K562 (cell line): Measurements from ENCODE around the gene DYDC1. TPM values are rescaled to one million over a fixed set of nuclear protein-coding genes. Genes with fewer than 3 reads are reported as not detected.

Experiments used
- ATAC-seq: fragments of 200-7000 bp; cut with Tn5 transposase; 3 replicates; pipeline ENCODE4 v1.9.1; 2020; ENCODE audit warnings: moderate library complexity
- BruUV-seq: library from RNA; stranded (reverse); fragments of 400-500 nt; replicated peaks from 2 replicates; lab custom pipeline; 2021; lab: Mats Ljungman, UMichigan
- CTCF ChIA-PET: fragments of 300-600 bp; formaldehyde crosslinking; extraction: SDS; loops from one replicate; lab custom pipeline; 2021; ENCODE audit warnings: low intra/inter-chr PET ratio; lab: Yijun Ruan, JAX
- POLR2A ChIA-PET: fragments of 300-600, 350-650 bp; sonication (Branson Sonifier 250); formaldehyde crosslinking; extraction: SDS; loops from one replicate; lab custom pipeline; 2021; ENCODE audit warnings: antibody characterized with exemption, inconsistent platforms; lab: Yijun Ruan, JAX
- DNase-seq, 4 experiments: peaks; one replicate each; pipeline versions ENCODE4 v3.0.0 to v3.0.0-alpha.2; 2011 to 2018; ENCODE audit warnings: low spot score in 3 of 4, mixed read lengths in 3 of 4; ENCODE audit errors: extremely low read depth in 1 of 4
- FAIRE-seq: peaks from 2 replicates; lab custom pipeline; 2011; peaks lifted over from hg19 to GRCh38; lab: Jason Lieb, UNC
- H2AFZ ChIP-seq: 2 replicates; pipeline ENCODE4 v1.6.0; 2011; ENCODE audit warnings: low read depth, low read length, control low read depth, inconsistent platforms
- H3K27ac ChIP-seq: fragments of 200-600 bp; 3 replicates; pipeline ENCODE4 v1.8.0; 2011; ENCODE audit warnings: low read depth, mild to moderate bottlenecking, control low read depth, inconsistent platforms, low read length, moderate library complexity, mixed read lengths; ENCODE audit errors: extremely low read depth
- H3K27me3 ChIP-seq, 2 experiments: fragments of 300-600 bp in 1 of 2; 2 replicates in 1 of 2; 3 replicates in 1 of 2; pipeline versions ENCODE4 v1.6.0 to v1.8.0; 2011; ENCODE audit warnings: inconsistent platforms in 2 of 2, low read length in 2 of 2, mild to moderate bottlenecking in 1 of 2, mixed read lengths in 1 of 2, moderate library complexity in 1 of 2; ENCODE audit not compliant: control insufficient read depth in 2 of 2, insufficient read depth in 2 of 2
- H3K36me3 ChIP-seq: fragments of 300-600 bp; 3 replicates; pipeline ENCODE4 v1.8.0; 2011; ENCODE audit warnings: mild to moderate bottlenecking, low read length, inconsistent platforms; ENCODE audit not compliant: control insufficient read depth, insufficient read depth
- H3K4me1 ChIP-seq, 2 experiments: fragments of 200-600 bp in 1 of 2; replicated peaks in 1 of 2; 2 replicates in 1 of 2; 3 replicates in 1 of 2; pipeline versions ENCODE4 v1.5.1 to v1.8.0; 2011; ENCODE audit warnings: inconsistent platforms in 2 of 2, low read length in 2 of 2, mild to moderate bottlenecking in 1 of 2, mixed read lengths in 1 of 2, moderate library complexity in 1 of 2; ENCODE audit not compliant: control insufficient read depth in 2 of 2, insufficient read depth in 2 of 2
- H3K4me2 ChIP-seq: 2 replicates; pipeline ENCODE4 v1.6.1; 2011; ENCODE audit warnings: low read length, control low read depth, inconsistent platforms, mixed read lengths; ENCODE audit not compliant: insufficient read depth
- H3K4me3 ChIP-seq: fragments of 200-600 bp; sonication (generic), shearing (Covaris generic); 2 replicates; pipeline ENCODE4 v1.5.1; 2016; ENCODE audit warnings: control low read depth, inconsistent platforms
- H3K79me2 ChIP-seq: fragments of 200-600 bp; 3 replicates; pipeline ENCODE4 v1.8.0; 2011; ENCODE audit warnings: low read length, inconsistent platforms; ENCODE audit not compliant: control insufficient read depth, insufficient read depth
- H3K9ac ChIP-seq, 2 experiments: 2 replicates each; pipeline versions ENCODE4 v1.6.0 to v1.6.1; 2011; ENCODE audit warnings: low read depth in 2 of 2, low read length in 2 of 2, control low read depth in 1 of 2, inconsistent platforms in 1 of 2, mild to moderate bottlenecking in 1 of 2, mixed read lengths in 1 of 2; ENCODE audit not compliant: insufficient read depth in 1 of 2
- H3K9me1 ChIP-seq: one replicate; pipeline ENCODE4 v1.6.0; 2011; ENCODE audit warnings: inconsistent platforms, mild to moderate bottlenecking, low read length, moderate library complexity; ENCODE audit not compliant: control insufficient read depth, insufficient read depth
- H3K9me3 ChIP-seq: replicated peaks from 2 replicates; pipeline ENCODE4 v1.5.1; 2011; ENCODE audit warnings: low read depth, low read length, inconsistent platforms; ENCODE audit not compliant: control insufficient read depth, insufficient read depth
- H4K20me1 ChIP-seq: replicated peaks from 2 replicates; pipeline ENCODE4 v1.6.1; 2011; ENCODE audit warnings: low read length, inconsistent platforms, mixed read lengths; ENCODE audit not compliant: control insufficient read depth, insufficient read depth
- FOS ChIP-seq: IDR thresholded peaks from 3 replicates; pipeline ENCODE4 v1.6.1; 2011; ENCODE audit not compliant: insufficient read length; ENCODE audit errors: extremely low read depth
- FOXA3 ChIP-seq, 2 experiments: fragments of 450-650 bp in 1 of 2; sonication (generic) in 1 of 2; formaldehyde crosslinking; IDR thresholded peaks in 1 of 2; conservative IDR thresholded peaks in 1 of 2; 2 replicates each; pipeline versions ENCODE4 v1.4.0 to v1.8.0; 2020 to 2022; ENCODE audit warnings: mild to moderate bottlenecking in 2 of 2, missing genetic modification reagents in 1 of 2
- KAT8 ChIP-seq: fragments of 450-650 bp; IDR thresholded peaks from 2 replicates; pipeline ENCODE4 v1.6.1; 2016; ENCODE audit warnings: low read depth, mild to moderate bottlenecking
- RFX1 ChIP-seq: fragments of 450-650 bp; IDR thresholded peaks from 2 replicates; pipeline ENCODE4 v1.6.1; 2016; ENCODE audit warnings: mild to moderate bottlenecking, moderate library complexity
- TAF9B ChIP-seq: fragments of 450-650 bp; IDR thresholded peaks from 2 replicates; pipeline ENCODE4 v1.6.1; 2018; ENCODE audit warnings: mild to moderate bottlenecking; ENCODE audit not compliant: partially characterized antibody
- ZNF165 ChIP-seq: fragments of 250-450 bp; sonication (Bioruptor Pico); IDR thresholded peaks from 2 replicates; pipeline ENCODE4 v1.4.0; 2020; ENCODE audit warnings: borderline replicate concordance
- ZNF263 ChIP-seq: sonication (generic); formaldehyde crosslinking; IDR thresholded peaks from 2 replicates; pipeline ENCODE4 v1.8.0; 2022; ENCODE audit warnings: mild to moderate bottlenecking, missing genetic modification reagents, borderline replicate concordance
- ZSCAN32 ChIP-seq: fragments of 450-650 bp; formaldehyde crosslinking; IDR thresholded peaks from 2 replicates; pipeline ENCODE4 v1.4.0; 2020; ENCODE audit warnings: mild to moderate bottlenecking, moderate library complexity
- WGBS: fragments of 100-300 bp; shearing (Covaris generic); methylation state at CpG from one replicate; pipeline ENCODE4 v1.1.6; 2016; ENCODE audit warnings: low coverage, mixed read lengths; ENCODE audit not compliant: insufficient coverage; ENCODE audit errors: missing lambda C conversion rate; 5-methylcytosine and 5-hydroxymethylcytosine counted together
- in situ Hi-C: fragments of 300-500 bp; cut with MboI; formaldehyde crosslinking; loops from 4 replicates; pipeline ENCODE4 v1.15.0; 2018; ENCODE audit warnings: inconsistent platforms, mixed read lengths
- intact Hi-C: fragments of 100-400 bp; cut with micrococcal nuclease; formaldehyde crosslinking; loops from 2 replicates; pipeline ENCODE4 v1.14.2; 2022
- polyA plus RNA-seq, 8 experiments: library from polyadenylated mRNA; depleted of rRNA in 4 of 8; stranded (reverse) in 5 of 8; unstranded in 3 of 8; fragments of >200 nt; fragmentation: Nextera tagmentation in 2 of 8; fragmentation: Illumina TruSeq in 1 of 8; extraction: Ambion mirVana in 2 of 8; extraction: Trizol in 1 of 8; gene quantifications; 2 replicates each; pipeline versions ENCODE4 v1.2.1 to v1.2.3, GENCODE V29; 2011 to 2014; ENCODE audit warnings: inconsistent platforms in 1 of 8, missing spikeins in 1 of 8
- total RNA-seq, 7 experiments: library from RNA; depleted of rRNA in 6 of 7; stranded (reverse); fragments of >200 nt in 6 of 7; fragmentation: Illumina TruSeq in 2 of 7; extraction: Trizol in 2 of 7; gene quantifications; 2 replicates each; pipeline versions ENCODE4 v1.2.1 to v1.2.3, GENCODE V29; 2011 to 2021; ENCODE audit warnings: low replicate concordance in 1 of 7
- TF ChIP-seq, protein P1 (sequence below): fragments of 450-650 bp; IDR thresholded peaks from 2 replicates; pipeline ENCODE4 v1.6.1; 2016; ENCODE audit warnings: missing biosample characterization, missing genetic modification characterization
- TF ChIP-seq, protein P2 (sequence below): sonication (generic); formaldehyde crosslinking; IDR thresholded peaks from 2 replicates; pipeline ENCODE4 v1.8.1; 2023; ENCODE audit warnings: mild to moderate bottlenecking, missing genetic modification reagents, moderate library complexity
- TF ChIP-seq, protein P3 (sequence below): IDR thresholded peaks from 3 replicates; pipeline ENCODE4 v1.6.1; 2011; ENCODE audit warnings: borderline replicate concordance, mild to moderate bottlenecking, moderate library complexity; ENCODE audit not compliant: insufficient read length; ENCODE audit errors: extremely low read depth
- TF ChIP-seq, protein P4 (sequence below): fragments of 450-650 bp; IDR thresholded peaks from 2 replicates; pipeline ENCODE4 v1.6.1; 2017; ENCODE audit warnings: mild to moderate bottlenecking, moderate library complexity

DYDC1 gene
- total and polyA plus RNA-seq, 9 of the 15 experiments (the other 6 are each of a cell fraction or from before 2014, with no cell fraction given), result not detected

DNA sequence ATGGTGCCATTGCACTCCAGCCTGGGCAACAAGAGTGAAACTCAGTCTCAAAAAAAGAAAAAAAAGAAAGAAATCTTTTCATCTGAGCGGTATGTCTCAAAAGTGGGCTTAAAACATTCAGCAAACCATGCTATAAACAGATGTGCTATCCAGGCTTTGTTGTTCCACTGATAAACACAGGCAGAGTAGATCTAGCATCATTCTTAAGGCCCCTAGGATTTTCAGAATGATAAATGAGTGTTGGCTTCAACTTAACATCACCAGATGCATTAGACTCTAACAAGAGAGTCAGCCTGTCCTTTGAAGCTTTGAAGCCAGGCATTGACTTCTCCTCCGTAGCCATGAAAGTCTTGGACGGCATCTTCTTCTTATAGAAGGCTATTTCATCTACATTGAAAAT is 23.1 kb upstream of the DYDC1 start (continued):
- TF ChIP-seq FOS (no peak), FOXA3 (CRISPR knock-in tag; conservative IDR thresholded peaks at IDR 0.05 in 1 of 2, IDR thresholded peaks at IDR 0.05 in 1 of 2) (no peak), TAF9B (no peak), KAT8 (no peak)
- TF ChIP-seq, protein P1, sequence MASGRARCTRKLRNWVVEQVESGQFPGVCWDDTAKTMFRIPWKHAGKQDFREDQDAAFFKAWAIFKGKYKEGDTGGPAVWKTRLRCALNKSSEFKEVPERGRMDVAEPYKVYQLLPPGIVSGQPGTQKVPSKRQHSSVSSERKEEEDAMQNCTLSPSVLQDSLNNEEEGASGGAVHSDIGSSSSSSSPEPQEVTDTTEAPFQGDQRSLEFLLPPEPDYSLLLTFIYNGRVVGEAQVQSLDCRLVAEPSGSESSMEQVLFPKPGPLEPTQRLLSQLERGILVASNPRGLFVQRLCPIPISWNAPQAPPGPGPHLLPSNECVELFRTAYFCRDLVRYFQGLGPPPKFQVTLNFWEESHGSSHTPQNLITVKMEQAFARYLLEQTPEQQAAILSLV (tag), result no peak
- TF ChIP-seq, protein P2, sequence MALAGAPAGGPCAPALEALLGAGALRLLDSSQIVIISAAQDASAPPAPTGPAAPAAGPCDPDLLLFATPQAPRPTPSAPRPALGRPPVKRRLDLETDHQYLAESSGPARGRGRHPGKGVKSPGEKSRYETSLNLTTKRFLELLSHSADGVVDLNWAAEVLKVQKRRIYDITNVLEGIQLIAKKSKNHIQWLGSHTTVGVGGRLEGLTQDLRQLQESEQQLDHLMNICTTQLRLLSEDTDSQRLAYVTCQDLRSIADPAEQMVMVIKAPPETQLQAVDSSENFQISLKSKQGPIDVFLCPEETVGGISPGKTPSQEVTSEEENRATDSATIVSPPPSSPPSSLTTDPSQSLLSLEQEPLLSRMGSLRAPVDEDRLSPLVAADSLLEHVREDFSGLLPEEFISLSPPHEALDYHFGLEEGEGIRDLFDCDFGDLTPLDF (CRISPR knock-in tag), result no peak

DNA sequence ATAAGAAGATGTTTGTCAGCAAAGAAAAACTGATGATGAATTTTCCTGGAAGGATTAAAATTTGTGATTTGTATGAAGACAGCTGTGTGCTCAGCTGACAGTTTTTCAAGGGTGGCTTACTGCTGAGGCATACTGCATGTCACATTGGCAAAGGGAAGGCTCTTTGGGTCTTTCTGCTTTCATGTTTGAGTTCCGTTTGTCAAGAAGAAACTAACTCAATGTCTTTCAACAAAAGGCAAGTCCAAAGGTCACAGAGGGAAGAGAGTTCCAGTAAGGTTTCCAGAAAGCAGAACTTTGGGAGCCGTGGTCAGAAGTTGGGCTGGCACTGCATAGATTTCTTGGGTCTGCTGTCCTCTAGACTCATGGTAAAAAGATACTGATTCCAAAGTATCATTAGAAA is 16.9 kb upstream of the DYDC1 start:
- H3K27ac ChIP-seq, result no peak overlapping the region
- TF ChIP-seq, protein P3, sequence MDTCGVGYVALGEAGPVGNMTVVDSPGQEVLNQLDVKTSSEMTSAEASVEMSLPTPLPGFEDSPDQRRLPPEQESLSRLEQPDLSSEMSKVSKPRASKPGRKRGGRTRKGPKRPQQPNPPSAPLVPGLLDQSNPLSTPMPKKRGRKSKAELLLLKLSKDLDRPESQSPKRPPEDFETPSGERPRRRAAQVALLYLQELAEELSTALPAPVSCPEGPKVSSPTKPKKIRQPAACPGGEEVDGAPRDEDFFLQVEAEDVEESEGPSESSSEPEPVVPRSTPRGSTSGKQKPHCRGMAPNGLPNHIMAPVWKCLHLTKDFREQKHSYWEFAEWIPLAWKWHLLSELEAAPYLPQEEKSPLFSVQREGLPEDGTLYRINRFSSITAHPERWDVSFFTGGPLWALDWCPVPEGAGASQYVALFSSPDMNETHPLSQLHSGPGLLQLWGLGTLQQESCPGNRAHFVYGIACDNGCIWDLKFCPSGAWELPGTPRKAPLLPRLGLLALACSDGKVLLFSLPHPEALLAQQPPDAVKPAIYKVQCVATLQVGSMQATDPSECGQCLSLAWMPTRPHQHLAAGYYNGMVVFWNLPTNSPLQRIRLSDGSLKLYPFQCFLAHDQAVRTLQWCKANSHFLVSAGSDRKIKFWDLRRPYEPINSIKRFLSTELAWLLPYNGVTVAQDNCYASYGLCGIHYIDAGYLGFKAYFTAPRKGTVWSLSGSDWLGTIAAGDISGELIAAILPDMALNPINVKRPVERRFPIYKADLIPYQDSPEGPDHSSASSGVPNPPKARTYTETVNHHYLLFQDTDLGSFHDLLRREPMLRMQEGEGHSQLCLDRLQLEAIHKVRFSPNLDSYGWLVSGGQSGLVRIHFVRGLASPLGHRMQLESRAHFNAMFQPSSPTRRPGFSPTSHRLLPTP, result no peak
- TF ChIP-seq RFX1 (no peak), ZNF165 (CRISPR knock-in tag) (no peak), ZNF263 (CRISPR knock-in tag) (no peak), ZSCAN32 (CRISPR knock-in tag) (no peak)
- TF ChIP-seq, protein P4, sequence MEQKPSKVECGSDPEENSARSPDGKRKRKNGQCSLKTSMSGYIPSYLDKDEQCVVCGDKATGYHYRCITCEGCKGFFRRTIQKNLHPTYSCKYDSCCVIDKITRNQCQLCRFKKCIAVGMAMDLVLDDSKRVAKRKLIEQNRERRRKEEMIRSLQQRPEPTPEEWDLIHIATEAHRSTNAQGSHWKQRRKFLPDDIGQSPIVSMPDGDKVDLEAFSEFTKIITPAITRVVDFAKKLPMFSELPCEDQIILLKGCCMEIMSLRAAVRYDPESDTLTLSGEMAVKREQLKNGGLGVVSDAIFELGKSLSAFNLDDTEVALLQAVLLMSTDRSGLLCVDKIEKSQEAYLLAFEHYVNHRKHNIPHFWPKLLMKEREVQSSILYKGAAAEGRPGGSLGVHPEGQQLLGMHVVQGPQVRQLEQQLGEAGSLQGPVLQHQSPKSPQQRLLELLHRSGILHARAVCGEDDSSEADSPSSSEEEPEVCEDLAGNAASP, result no peak
- FAIRE-seq, result no peak
- intact Hi-C loops (no loop called here), in situ Hi-C loops (no loop called here)
- no peaks in the 10 kb centered on the region for H3K4me1 ChIP-seq
- no peak for ATAC-seq
- H2AFZ ChIP-seq, result no peak overlapping the region
- peaks cover 4 to 25% of the 10 kb centered on the region in 2 experiments; a peak in 4 of 5 replicates for H3K27me3 ChIP-seq
- 0% methylated on average over 2 of the region's 2 CpGs for WGBS
- no peak for DNase-seq
- no peaks in the 10 kb centered on the region for H3K36me3 ChIP-seq
- no TSS peak for BruUV-seq
- no peak overlapping the region for H3K4me3 ChIP-seq
- no peaks in the 10 kb centered on the region for H3K79me2 ChIP-seq
- CTCF ChIA-PET, result no interaction called here
- H3K9me3 ChIP-seq, result no peaks in the 10 kb centered on the region
- POLR2A ChIA-PET, result no interaction called here
- H3K9ac ChIP-seq, result no peak overlapping the region
- no peak overlapping the region for H3K4me2 ChIP-seq
- no peaks in the 10 kb centered on the region for H3K9me1 ChIP-seq
- H4K20me1 ChIP-seq, result no peaks in the 10 kb centered on the region
